Sigmoid colon (tissue), 7 donors: Measurements from ENCODE around the gene ZBTB38. TPM values are rescaled to one million over a fixed set of nuclear protein-coding genes. Genes with fewer than 3 reads are reported as not detected.
A peak's percentile ranks its signal among the peaks of the same experiment; 100 is the strongest.

ENCODE experiments used
- DNase-seq: peaks from one replicate; pipeline ENCODE4 v3.0.0-alpha.2; 2019
- H3K27ac ChIP-seq, 4 donors: fragments of 200-600 bp; sonication (generic); one replicate each; pipeline ENCODE4 v1.5.1; 2016 to 2019; ENCODE audit warnings: mild to moderate bottlenecking in 1 of 4
- H3K27me3 ChIP-seq, 3 donors: fragments of 200-600 bp; sonication (generic); one replicate each; pipeline ENCODE4 v1.5.1; 2019; ENCODE audit warnings: mild to moderate bottlenecking in 1 of 3
- H3K36me3 ChIP-seq, 4 donors: fragments of 200-600 bp; sonication (generic); one replicate each; pipeline ENCODE4 v1.5.1; 2016 to 2019
- H3K4me1 ChIP-seq, 4 donors: fragments of 200-600 bp; sonication (generic); one replicate each; pipeline ENCODE4 v1.5.1; 2017 to 2019
- H3K4me3 ChIP-seq, 4 donors: fragments of 200-600 bp; sonication (generic); one replicate each; pipeline ENCODE4 v1.5.1; 2017 to 2019; ENCODE audit warnings: mild to moderate bottlenecking in 2 of 4, moderate library complexity in 1 of 4
- H3K9me3 ChIP-seq, 4 donors: fragments of 200-600 bp in 3 of 4; sonication (generic) in 3 of 4; one replicate each; pipeline versions ENCODE4 v1.5.1 to v1.6.1; 2013 to 2019
- EP300 ChIP-seq, 4 donors: sonication (generic); formaldehyde crosslinking; IDR thresholded peaks; one replicate each; pipeline ENCODE4 v1.6.1; 2017; ENCODE audit warnings: antibody characterized with exemption in 4 of 4
- POLR2A ChIP-seq, 2 donors: fragments of 450-650 bp; IDR thresholded peaks; one replicate each; pipeline ENCODE4 v1.6.1; 2016; ENCODE audit warnings: antibody characterized with exemption in 2 of 2, mild to moderate bottlenecking in 2 of 2, moderate library complexity in 2 of 2
- POLR2AphosphoS5 ChIP-seq, 4 donors: sonication (generic); formaldehyde crosslinking; IDR thresholded peaks; one replicate each; pipeline ENCODE4 v1.6.1; 2017; ENCODE audit warnings: antibody characterized with exemption in 4 of 4
- WGBS, 2 donors: extraction: QIAGEN DNeasy Blood & Tissue Kit; methylation state at CpG; one replicate each; pipeline ENCODE4 v1.1.7; 2013; 5-methylcytosine and 5-hydroxymethylcytosine counted together
- intact Hi-C: fragments of 100-400 bp; cut with DNase I; formaldehyde crosslinking; loops from one replicate; pipeline ENCODE4 v1.15.1; 2023
- polyA plus RNA-seq, 3 donors: library from polyadenylated mRNA; stranded (reverse); fragments of 200-250 nt; gene quantifications; one replicate each; pipeline ENCODE4 v1.2.3, GENCODE V29; 2013
- total RNA-seq, 4 donors: library from RNA; depleted of rRNA; stranded (reverse); fragments of >200 nt; gene quantifications; one replicate each; pipeline ENCODE4 v1.1.0, GENCODE V29; 2016
- TF ChIP-seq, protein P1 (sequence below), 4 experiments: fragments of 450-650 bp in 3 of 4; fragments of 200-600 bp in 1 of 4; IDR thresholded peaks; one replicate each; pipeline ENCODE4 v1.5.1; 2016 to 2019; ENCODE audit warnings: antibody characterized with exemption in 4 of 4, mild to moderate bottlenecking in 3 of 4, moderate library complexity in 2 of 4
- donor health status: healthy with polysubstance abuse.
- donor health status: Bipolar disorder and iron deficiency.
- donor health status: healthy.

Gene ZBTB38
- total and polyA plus RNA-seq, 7 donors, result 16.8 to 178 (median 150) TPM

DNA sequence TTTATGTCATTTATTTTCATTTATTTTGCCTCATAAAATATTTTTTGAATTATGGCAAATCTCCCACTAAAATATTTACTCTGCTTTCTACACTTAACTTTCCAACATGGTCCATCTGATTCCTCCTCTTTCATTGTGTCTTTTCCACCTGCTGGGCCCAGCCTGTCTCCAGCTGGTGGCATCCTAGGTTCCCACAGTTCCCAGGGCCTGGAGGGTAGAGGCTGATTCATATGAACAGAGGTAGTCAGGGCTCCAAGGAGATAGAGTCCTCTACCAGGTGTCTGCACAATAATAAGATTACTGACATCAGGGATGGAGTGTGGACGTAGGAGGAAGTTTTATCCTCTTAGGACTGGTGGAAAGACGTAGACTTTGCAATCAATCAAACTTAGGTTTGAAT is 14.3 kb downstream of the ZBTB38 start:
- 91 to 92% methylated on average over 2 of the region's 2 CpGs for WGBS, 2 donors
- H3K36me3 ChIP-seq, result no peaks in the 10 kb centered on the region
- peaks cover 0 to 34% (median 6%) of the 10 kb centered on the region in 4 donors for H3K4me1 ChIP-seq
- H3K27me3 ChIP-seq, result no peaks in the 10 kb centered on the region
- DNase-seq, result no peak
- intact Hi-C loops, result no loop called here
- no peaks in the 10 kb centered on the region for H3K9me3 ChIP-seq
- H3K4me3 ChIP-seq, result no peak overlapping the region
- peak overlapping the region in 2 of 4 donors; percentile 8 to 70 for H3K27ac ChIP-seq
- TF ChIP-seq POLR2AphosphoS5 (IDR thresholded peaks at IDR 0.05), result no peak
- TF ChIP-seq, protein P1, sequence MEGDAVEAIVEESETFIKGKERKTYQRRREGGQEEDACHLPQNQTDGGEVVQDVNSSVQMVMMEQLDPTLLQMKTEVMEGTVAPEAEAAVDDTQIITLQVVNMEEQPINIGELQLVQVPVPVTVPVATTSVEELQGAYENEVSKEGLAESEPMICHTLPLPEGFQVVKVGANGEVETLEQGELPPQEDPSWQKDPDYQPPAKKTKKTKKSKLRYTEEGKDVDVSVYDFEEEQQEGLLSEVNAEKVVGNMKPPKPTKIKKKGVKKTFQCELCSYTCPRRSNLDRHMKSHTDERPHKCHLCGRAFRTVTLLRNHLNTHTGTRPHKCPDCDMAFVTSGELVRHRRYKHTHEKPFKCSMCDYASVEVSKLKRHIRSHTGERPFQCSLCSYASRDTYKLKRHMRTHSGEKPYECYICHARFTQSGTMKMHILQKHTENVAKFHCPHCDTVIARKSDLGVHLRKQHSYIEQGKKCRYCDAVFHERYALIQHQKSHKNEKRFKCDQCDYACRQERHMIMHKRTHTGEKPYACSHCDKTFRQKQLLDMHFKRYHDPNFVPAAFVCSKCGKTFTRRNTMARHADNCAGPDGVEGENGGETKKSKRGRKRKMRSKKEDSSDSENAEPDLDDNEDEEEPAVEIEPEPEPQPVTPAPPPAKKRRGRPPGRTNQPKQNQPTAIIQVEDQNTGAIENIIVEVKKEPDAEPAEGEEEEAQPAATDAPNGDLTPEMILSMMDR (IDR thresholded peaks at IDR 0.05), result no peak
- TF ChIP-seq POLR2A (IDR thresholded peaks at IDR 0.05), result no peak
- no peak for TF ChIP-seq EP300 (IDR thresholded peaks at IDR 0.05)

DNA sequence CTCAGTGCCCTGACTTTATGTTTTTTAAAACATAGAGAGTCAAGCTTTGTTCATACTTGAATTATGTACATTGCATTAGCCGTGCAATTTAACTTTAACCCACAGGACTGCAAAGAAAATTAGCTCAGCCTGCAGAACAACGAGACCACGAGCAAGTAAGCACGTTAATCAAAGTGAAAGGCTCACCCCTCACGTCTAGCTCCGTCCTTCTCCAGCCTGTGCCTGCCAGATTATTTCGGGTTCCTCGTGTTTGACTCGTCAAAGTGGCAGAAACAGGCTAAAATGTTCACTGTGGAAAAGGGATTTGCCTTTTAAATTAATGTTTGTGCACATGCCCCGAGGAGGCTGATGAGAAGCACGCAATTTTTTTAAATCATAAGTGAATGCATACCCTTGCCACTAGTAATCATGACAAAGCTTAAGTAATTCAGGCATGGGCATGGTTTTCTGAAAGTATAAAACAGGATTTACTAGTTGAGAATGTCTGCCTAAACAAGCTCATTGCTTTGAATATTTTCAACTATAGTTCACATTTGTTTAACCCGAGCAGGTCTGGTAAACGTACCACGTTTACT is 15.3 kb downstream of the ZBTB38 start:
- intact Hi-C loops, result no loop called here
- Histone ChIP-seq H3K9me3 (no peaks in the 10 kb centered on the region), H3K36me3 (no peaks in the 10 kb centered on the region), H3K27ac (peak overlapping the region; percentile 43 to 70 (median 63)), H3K4me3 (peak overlapping the region in 3 of 4 donors; percentile 2 to 35 (median 26)), H3K4me1 (peaks cover 0 to 45% (median 8%) of the 10 kb centered on the region in 4 donors), H3K27me3 (no peaks in the 10 kb centered on the region)
- TF ChIP-seq, protein P1 (IDR thresholded peaks at IDR 0.05), result no peak
- TF ChIP-seq EP300 (IDR thresholded peaks at IDR 0.05) (no peak), POLR2A (IDR thresholded peaks at IDR 0.05) (no peak), POLR2AphosphoS5 (IDR thresholded peaks at IDR 0.05) (no peak)
- 68 to 84% methylated on average over 14 of the region's 14 CpGs for WGBS, 2 donors
- DNase-seq, result no peak

DNA sequence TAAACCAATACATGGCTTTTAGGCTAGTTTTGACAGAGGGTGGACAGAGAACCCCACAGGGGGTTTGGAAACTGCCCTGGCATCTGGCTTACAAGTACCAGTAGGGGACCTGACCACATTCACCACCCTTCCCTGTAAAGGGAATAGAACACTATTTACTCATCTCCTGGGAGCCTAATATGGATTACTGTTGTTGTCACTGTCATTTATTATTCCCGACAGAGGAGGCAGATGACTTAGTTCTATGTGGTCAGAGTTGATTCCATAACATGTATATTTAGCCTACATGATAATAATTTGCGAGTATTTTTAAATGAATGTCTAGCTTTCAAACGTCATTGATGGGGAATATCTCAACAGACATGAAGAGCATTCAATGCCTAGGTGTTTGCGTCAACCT is 15.9 kb downstream of the ZBTB38 start:
- DNase-seq, result no peak
- Histone ChIP-seq H3K36me3 (no peaks in the 10 kb centered on the region), H3K9me3 (no peaks in the 10 kb centered on the region), H3K4me1 (peaks cover 0 to 48% (median 9%) of the 10 kb centered on the region in 4 donors), H3K27ac (peak overlapping the region; percentile 43 to 70 (median 63)), H3K27me3 (no peaks in the 10 kb centered on the region), H3K4me3 (peak overlapping the region in 1 of 4 donors; percentile 26)
- 78 to 82% methylated on average over 4 of the region's 4 CpGs for WGBS, 2 donors
- intact Hi-C loops, result no loop called here
- no peak for TF ChIP-seq POLR2A (IDR thresholded peaks at IDR 0.05)
- no peak for TF ChIP-seq EP300 (IDR thresholded peaks at IDR 0.05)
- no peak for TF ChIP-seq POLR2AphosphoS5 (IDR thresholded peaks at IDR 0.05)
- TF ChIP-seq, protein P1 (IDR thresholded peaks at IDR 0.05), result no peak

DNA sequence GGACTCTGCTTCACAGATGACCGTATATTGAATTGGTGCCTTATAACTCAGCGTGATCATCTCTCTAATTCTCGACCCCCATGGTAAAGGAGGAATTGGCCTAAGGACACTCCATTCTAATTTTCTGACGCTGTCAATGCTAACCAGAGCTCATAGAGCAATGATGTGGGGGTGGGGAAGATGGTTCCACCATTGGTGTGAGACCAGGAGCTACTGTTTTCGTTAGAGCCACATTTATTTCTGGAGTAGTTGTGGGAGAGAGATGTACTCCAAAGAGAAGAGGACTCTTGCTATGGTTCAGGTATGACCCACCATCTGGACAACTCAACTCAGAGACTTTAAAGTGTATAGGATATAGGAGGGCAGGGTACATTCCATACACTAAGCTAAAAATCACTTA is 16.3 kb downstream of the ZBTB38 start:
- no peak for DNase-seq
- intact Hi-C loops, result no loop called here
- 89 to 91% methylated on average over 5 of the region's 5 CpGs for WGBS, 2 donors
- no peaks in the 10 kb centered on the region for H3K9me3 ChIP-seq
- H3K36me3 ChIP-seq, result no peaks in the 10 kb centered on the region
- H3K4me1 ChIP-seq, result peaks cover 0 to 48% (median 9%) of the 10 kb centered on the region in 4 donors
- peak overlapping the region in 3 of 4 donors; percentile 57 to 70 (median 69) for H3K27ac ChIP-seq
- H3K27me3 ChIP-seq, result no peaks in the 10 kb centered on the region
- H3K4me3 ChIP-seq, result no peak overlapping the region
- TF ChIP-seq EP300 (IDR thresholded peaks at IDR 0.05), result no peak
- TF ChIP-seq, protein P1 (IDR thresholded peaks at IDR 0.05), result no peak
